GM23248 (cell line): Measurements from ENCODE around the gene FER1L5. TPM values are rescaled to one million over a fixed set of nuclear protein-coding genes. Genes with fewer than 3 reads are reported as not detected.

Experiments used
- DNase-seq: peaks from one replicate; pipeline ENCODE4 v3.0.0-alpha.2; 2015
- H2AFZ ChIP-seq: fragments of 200-600 bp; sonication (generic); 2 replicates; pipeline ENCODE4 v1.6.1; 2016; ENCODE audit warnings: antibody characterized with exemption
- H3F3A ChIP-seq: fragments of 200-600 bp; sonication (generic); 2 replicates; pipeline ENCODE4 v1.6.1; 2016; ENCODE audit warnings: mild to moderate bottlenecking, antibody characterized with exemption, mixed run types; ENCODE audit not compliant: insufficient read depth
- H3K27ac ChIP-seq: fragments of 200-600 bp; sonication (generic); 2 replicates; pipeline ENCODE4 v1.5.1; 2016; ENCODE audit warnings: mild to moderate bottlenecking
- H3K27me3 ChIP-seq: fragments of 200-600 bp; sonication (generic); replicated peaks from 2 replicates; pipeline ENCODE4 v1.6.1; 2016; ENCODE audit warnings: mild to moderate bottlenecking; ENCODE audit not compliant: insufficient read depth
- H3K36me3 ChIP-seq: fragments of 200-600 bp; sonication (generic); 2 replicates; pipeline ENCODE4 v1.6.1; 2016; ENCODE audit warnings: low read depth, mild to moderate bottlenecking
- H3K4me1 ChIP-seq: fragments of 200-600 bp; sonication (generic); 2 replicates; pipeline ENCODE4 v1.6.1; 2016; ENCODE audit warnings: mild to moderate bottlenecking; ENCODE audit not compliant: insufficient read depth
- H3K4me2 ChIP-seq: fragments of 200-600 bp; sonication (generic); one replicate; pipeline ENCODE4 v1.6.1; 2016; ENCODE audit warnings: mild to moderate bottlenecking; ENCODE audit not compliant: unreplicated experiment
- H3K4me3 ChIP-seq: fragments of 200-600 bp; sonication (generic); 2 replicates; pipeline ENCODE4 v1.5.1; 2016; ENCODE audit warnings: mild to moderate bottlenecking
- H3K79me2 ChIP-seq: fragments of 200-600 bp; sonication (generic); 2 replicates; pipeline ENCODE4 v1.6.1; 2016; ENCODE audit warnings: mild to moderate bottlenecking; ENCODE audit not compliant: insufficient read depth
- H3K9ac ChIP-seq: fragments of 200-600 bp; sonication (generic); 2 replicates; pipeline ENCODE4 v1.6.1; 2016; ENCODE audit warnings: mild to moderate bottlenecking
- H3K9me2 ChIP-seq: fragments of 200-600 bp; sonication (generic); 2 replicates; pipeline ENCODE4 v1.6.1; 2016; ENCODE audit warnings: mixed run types, mild to moderate bottlenecking, moderate library complexity; ENCODE audit not compliant: insufficient read depth
- H3K9me3 ChIP-seq: fragments of 200-600 bp; sonication (generic); one replicate; pipeline ENCODE4 v1.6.1; 2017; ENCODE audit warnings: low read depth
- H4K20me1 ChIP-seq: fragments of 200-600 bp; sonication (generic); 2 replicates; pipeline ENCODE4 v1.6.0; 2016; ENCODE audit not compliant: insufficient read depth
- EZH2 ChIP-seq: fragments of 200-600 bp; sonication (generic); IDR thresholded peaks from 2 replicates; pipeline ENCODE4 v1.6.1; 2018; ENCODE audit warnings: antibody characterized with exemption, mild to moderate bottlenecking; ENCODE audit not compliant: insufficient read depth, poor library complexity, severe bottlenecking
- EZH2phosphoT487 ChIP-seq: fragments of 200-600 bp; sonication (generic); IDR thresholded peaks from 2 replicates; pipeline ENCODE4 v1.6.1; 2018; ENCODE audit warnings: antibody characterized with exemption, moderate library complexity, mild to moderate bottlenecking, low read depth; ENCODE audit not compliant: insufficient read depth
- WGBS, 2 experiments: methylation state at CpG; one replicate each; pipeline ENCODE4 v1.1.6; 2015 to 2017; ENCODE audit warnings: low lambda C conversion rate in 2 of 2, low coverage in 1 of 2; ENCODE audit errors: missing lambda C conversion rate in 2 of 2; 5-methylcytosine and 5-hydroxymethylcytosine counted together
- in situ Hi-C: fragments of 300-500 bp; cut with MboI; formaldehyde crosslinking; loops from 2 replicates; pipeline ENCODE4 v1.15.0; 2020
- polyA plus RNA-seq: library from polyadenylated mRNA; unstranded; fragments of >200 nt; fragmentation: Nextera tagmentation; extraction: Ambion mirVana; gene quantifications from 2 replicates; pipeline ENCODE4 v1.2.1, GENCODE V29; 2016
- total RNA-seq: library from RNA; depleted of rRNA; stranded (reverse); fragments of >200 nt; shearing (Covaris generic); gene quantifications from 2 replicates; pipeline ENCODE4 v1.2.3, GENCODE V29; 2014

The FER1L5 gene
- total and polyA plus RNA-seq, 2 experiments from 2014 or later = under 0.01 to 0.08 TPM

DNA sequence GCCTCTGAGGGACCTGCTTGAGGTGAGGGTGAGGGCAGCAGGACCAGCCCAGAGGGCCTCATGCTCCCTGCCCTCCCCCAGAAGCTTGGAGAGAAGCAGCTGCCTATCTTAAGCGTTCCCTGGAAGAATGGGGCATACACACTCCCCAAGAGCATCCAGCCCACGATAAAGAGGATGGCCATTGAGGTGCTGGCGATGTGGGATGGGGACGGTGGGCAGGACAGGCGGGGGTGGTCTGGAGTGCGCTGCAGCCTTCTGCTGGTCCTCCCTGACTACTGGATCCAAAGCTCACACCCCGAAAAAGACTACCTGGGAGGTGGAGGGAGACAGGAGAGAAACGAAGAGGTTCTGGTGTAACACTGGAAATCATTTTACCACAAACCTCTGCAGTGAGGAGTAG lies 51.7 kb downstream of the FER1L5 start:
- 74 to 77% methylated on average over 7 to 8 of the region's 8 CpGs for WGBS, 2 experiments
- no peaks in the 10 kb centered on the region for H3K79me2 ChIP-seq
- H3K27me3 ChIP-seq = no peaks in the 10 kb centered on the region
- no peaks in the 10 kb centered on the region for H3K9me3 ChIP-seq
- no peak for TF ChIP-seq EZH2phosphoT487
- TF ChIP-seq EZH2 = no peak
- no peak overlapping the region for H3K9ac ChIP-seq
- H3K27ac ChIP-seq = no peak overlapping the region
- no peaks in the 10 kb centered on the region for H4K20me1 ChIP-seq
- H3K4me1 ChIP-seq = no peaks in the 10 kb centered on the region
- no peak overlapping the region for H3K4me3 ChIP-seq
- no peaks in the 10 kb centered on the region for H3K9me2 ChIP-seq
- no peak for DNase-seq
- no peaks in the 10 kb centered on the region for H3F3A ChIP-seq
- no peak overlapping the region for H3K4me2 ChIP-seq
- in situ Hi-C loops = no loop called here
- no peak overlapping the region for H2AFZ ChIP-seq
- H3K36me3 ChIP-seq = no peaks in the 10 kb centered on the region

- no peaks in the 10 kb centered on the region for H3F3A ChIP-seq
- H4K20me1 ChIP-seq = no peaks in the 10 kb centered on the region
- no peak overlapping the region for H3K9ac ChIP-seq
- no peaks in the 10 kb centered on the region for H3K9me2 ChIP-seq
- H3K4me2 ChIP-seq = no peak overlapping the region
- H3K36me3 ChIP-seq = no peaks in the 10 kb centered on the region
- H3K4me3 ChIP-seq = no peak overlapping the region
- no peaks in the 10 kb centered on the region for H3K4me1 ChIP-seq
- no peak for DNase-seq
- H2AFZ ChIP-seq = no peak overlapping the region
- H3K9me3 ChIP-seq = no peaks in the 10 kb centered on the region
- TF ChIP-seq EZH2 (no peak), EZH2phosphoT487 (no peak)
- 87 to 89% methylated on average over 12 to 13 of the region's 13 CpGs for WGBS, 2 experiments
- no peaks in the 10 kb centered on the region for H3K79me2 ChIP-seq
- in situ Hi-C loops = no loop called here
- H3K27me3 ChIP-seq = no peaks in the 10 kb centered on the region
- no peak overlapping the region for H3K27ac ChIP-seq
Observed at GRCh38 chr2:96694816-96695455, 52.4 kb downstream of the FER1L5 start.

DNA sequence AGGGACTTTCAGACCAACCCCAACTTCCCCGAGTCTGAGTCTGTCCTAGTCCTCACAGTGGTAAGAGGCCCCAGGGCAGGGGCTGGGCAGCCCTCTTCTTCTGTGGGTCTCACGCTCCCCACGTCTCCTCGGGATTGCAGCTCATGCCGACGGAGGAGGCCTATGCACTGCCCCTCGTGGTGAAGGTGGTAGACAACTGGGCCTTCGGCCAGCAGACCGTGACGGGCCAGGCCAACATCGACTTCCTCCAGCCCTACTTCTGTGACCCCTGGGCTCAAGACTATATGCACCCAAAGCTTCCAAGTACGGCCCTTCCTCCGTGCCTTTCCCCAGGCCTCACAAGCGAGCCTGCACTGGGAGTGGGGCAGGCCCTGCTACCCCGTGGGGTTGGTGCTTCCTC lies 53.0 kb downstream of the FER1L5 start:
- Histone ChIP-seq H4K20me1 (no peaks in the 10 kb centered on the region), H3K27me3 (no peaks in the 10 kb centered on the region), H3K9ac (no peak overlapping the region), H3F3A (no peaks in the 10 kb centered on the region), H3K4me3 (no peak overlapping the region), H3K4me1 (no peaks in the 10 kb centered on the region), H3K4me2 (no peak overlapping the region), H3K27ac (no peak overlapping the region), H2AFZ (no peak overlapping the region), H3K36me3 (no peaks in the 10 kb centered on the region), H3K9me2 (no peaks in the 10 kb centered on the region), H3K9me3 (no peaks in the 10 kb centered on the region), H3K79me2 (no peaks in the 10 kb centered on the region)
- TF ChIP-seq EZH2 (no peak), EZH2phosphoT487 (no peak)
- no peak for DNase-seq
- in situ Hi-C loops = no loop called here
- WGBS, 2 experiments = 67 to 73% methylated on average over 15 of the region's 15 CpGs

GRCh38 chr2:96697476-96697875 lies 54.9 kb downstream of the FER1L5 start:
- no peak for DNase-seq
- no peaks in the 10 kb centered on the region for H3K79me2 ChIP-seq
- no peaks in the 10 kb centered on the region for H3K9me3 ChIP-seq
- no peaks in the 10 kb centered on the region for H3K27me3 ChIP-seq
- no peak overlapping the region for H3K4me2 ChIP-seq
- no peaks in the 10 kb centered on the region for H3F3A ChIP-seq
- no peaks in the 10 kb centered on the region for H4K20me1 ChIP-seq
- no peaks in the 10 kb centered on the region for H3K9me2 ChIP-seq
- H3K4me3 ChIP-seq = no peak overlapping the region
- in situ Hi-C loops = no loop called here
- no peak overlapping the region for H2AFZ ChIP-seq
- H3K27ac ChIP-seq = no peak overlapping the region
- H3K9ac ChIP-seq = no peak overlapping the region
- TF ChIP-seq EZH2 (no peak), EZH2phosphoT487 (no peak)
- no peaks in the 10 kb centered on the region for H3K4me1 ChIP-seq
- WGBS, 2 experiments = 75 to 80% methylated on average over 2 of the region's 2 CpGs
- no peaks in the 10 kb centered on the region for H3K36me3 ChIP-seq
